Endothelial cell (in vitro differentiated cells): ENCODE results near the gene ORMDL3. TPM values are rescaled to one million over a fixed set of nuclear protein-coding genes. Genes with fewer than 3 reads are reported as not detected.

Source experiments
- DNase-seq: peaks from one replicate; pipeline ENCODE4 v3.0.0; 2021; ENCODE audit warnings: low spot score
- H3K27ac Mint-ChIP-seq: one replicate; pipeline ENCODE4 v1.8.0; 2021; ENCODE audit warnings: mixed read lengths, inconsistent platforms; ENCODE audit not compliant: unreplicated experiment
- H3K27me3 Mint-ChIP-seq: one replicate; pipeline ENCODE4 v1.8.0; 2021; ENCODE audit warnings: mild to moderate bottlenecking, moderate library complexity, mixed read lengths, inconsistent platforms; ENCODE audit not compliant: unreplicated experiment
- H3K36me3 Mint-ChIP-seq: one replicate; pipeline ENCODE4 v1.8.0; 2021; ENCODE audit warnings: mild to moderate bottlenecking, low read depth, mixed read lengths, inconsistent platforms; ENCODE audit not compliant: unreplicated experiment
- H3K4me1 Mint-ChIP-seq: one replicate; pipeline ENCODE4 v1.8.0; 2021; ENCODE audit warnings: mild to moderate bottlenecking, mixed read lengths, inconsistent platforms; ENCODE audit not compliant: unreplicated experiment
- H3K4me3 Mint-ChIP-seq: one replicate; pipeline ENCODE4 v1.8.0; 2021; ENCODE audit warnings: mild to moderate bottlenecking, mixed read lengths, inconsistent platforms; ENCODE audit not compliant: unreplicated experiment
- H3K9me3 Mint-ChIP-seq: one replicate; pipeline ENCODE4 v1.8.0; 2021; ENCODE audit warnings: mixed read lengths, inconsistent platforms; ENCODE audit not compliant: unreplicated experiment
- total RNA-seq: library from RNA; stranded (reverse); fragmentation: NEBNext Ultra II Directional; extraction: Animal tissue kit (Norgen Biotek cat#: 25700); gene quantifications from one replicate; pipeline ENCODE4 v1.2.1, GENCODE V29; 2021; ENCODE audit not compliant: unreplicated experiment
- TF ChIP-seq, protein P1 (sequence below): fragments of 200-600 bp; sonication (generic); IDR thresholded peaks from one replicate; pipeline ENCODE4 v1.5.0; 2021; ENCODE audit warnings: antibody characterized with exemption; ENCODE audit not compliant: unreplicated experiment

Gene ORMDL3
- total RNA-seq, 1 donor from 2014 or later, result 49.3 TPM

DNA sequence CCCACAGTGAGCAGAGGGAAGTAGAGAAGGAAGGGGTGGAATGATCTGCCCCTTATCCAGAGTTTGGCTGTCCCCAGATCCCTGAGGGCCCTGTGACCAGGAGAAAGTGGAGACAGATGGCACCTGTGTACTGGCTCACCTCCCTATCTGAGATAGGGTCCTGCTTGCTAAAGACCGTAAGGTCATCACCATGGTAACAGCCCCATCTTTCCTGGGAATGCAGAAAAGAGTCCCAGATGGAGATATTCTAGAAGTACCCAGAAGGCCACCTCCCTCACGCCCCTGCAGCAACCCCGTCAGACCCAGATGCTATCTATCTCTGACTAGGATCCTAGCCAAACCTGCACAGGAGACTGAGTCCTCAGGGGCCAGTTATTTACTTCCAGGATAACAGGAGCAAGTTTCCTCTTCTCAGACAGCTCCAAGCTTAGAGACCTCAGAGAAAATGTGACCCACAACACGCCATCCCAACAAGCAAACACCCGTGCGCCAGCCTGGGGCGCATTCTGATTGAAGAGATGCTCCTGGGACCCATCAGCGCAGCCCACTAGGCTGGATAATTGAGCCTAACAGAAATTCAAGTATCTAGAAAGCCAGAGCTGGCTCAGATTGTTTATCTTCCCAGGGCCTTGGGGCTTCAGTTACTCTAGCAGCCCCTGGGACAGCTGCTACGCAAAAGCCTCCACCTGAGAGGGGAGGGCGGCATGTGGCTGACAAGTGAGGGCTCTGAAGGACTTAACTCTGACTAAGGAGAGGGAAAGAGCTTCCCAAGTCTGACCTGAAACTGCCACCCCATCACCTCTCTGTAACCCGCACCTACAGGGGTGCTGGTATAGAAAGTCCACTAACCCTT lies 1.9 kb downstream of the ORMDL3 start:
- DNase-seq, result no peak
- H3K4me3 Mint-ChIP-seq, result peak overlapping the region; percentile 94
- H3K27ac Mint-ChIP-seq, result no peak overlapping the region
- H3K4me1 Mint-ChIP-seq, result peaks cover 39% of the 10 kb centered on the region
- TF ChIP-seq, protein P1, sequence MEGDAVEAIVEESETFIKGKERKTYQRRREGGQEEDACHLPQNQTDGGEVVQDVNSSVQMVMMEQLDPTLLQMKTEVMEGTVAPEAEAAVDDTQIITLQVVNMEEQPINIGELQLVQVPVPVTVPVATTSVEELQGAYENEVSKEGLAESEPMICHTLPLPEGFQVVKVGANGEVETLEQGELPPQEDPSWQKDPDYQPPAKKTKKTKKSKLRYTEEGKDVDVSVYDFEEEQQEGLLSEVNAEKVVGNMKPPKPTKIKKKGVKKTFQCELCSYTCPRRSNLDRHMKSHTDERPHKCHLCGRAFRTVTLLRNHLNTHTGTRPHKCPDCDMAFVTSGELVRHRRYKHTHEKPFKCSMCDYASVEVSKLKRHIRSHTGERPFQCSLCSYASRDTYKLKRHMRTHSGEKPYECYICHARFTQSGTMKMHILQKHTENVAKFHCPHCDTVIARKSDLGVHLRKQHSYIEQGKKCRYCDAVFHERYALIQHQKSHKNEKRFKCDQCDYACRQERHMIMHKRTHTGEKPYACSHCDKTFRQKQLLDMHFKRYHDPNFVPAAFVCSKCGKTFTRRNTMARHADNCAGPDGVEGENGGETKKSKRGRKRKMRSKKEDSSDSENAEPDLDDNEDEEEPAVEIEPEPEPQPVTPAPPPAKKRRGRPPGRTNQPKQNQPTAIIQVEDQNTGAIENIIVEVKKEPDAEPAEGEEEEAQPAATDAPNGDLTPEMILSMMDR, result no peak
- H3K27me3 Mint-ChIP-seq, result peaks cover 3% of the 10 kb centered on the region
- no peaks in the 10 kb centered on the region for H3K9me3 Mint-ChIP-seq
- peaks cover 16% of the 10 kb centered on the region for H3K36me3 Mint-ChIP-seq

DNA sequence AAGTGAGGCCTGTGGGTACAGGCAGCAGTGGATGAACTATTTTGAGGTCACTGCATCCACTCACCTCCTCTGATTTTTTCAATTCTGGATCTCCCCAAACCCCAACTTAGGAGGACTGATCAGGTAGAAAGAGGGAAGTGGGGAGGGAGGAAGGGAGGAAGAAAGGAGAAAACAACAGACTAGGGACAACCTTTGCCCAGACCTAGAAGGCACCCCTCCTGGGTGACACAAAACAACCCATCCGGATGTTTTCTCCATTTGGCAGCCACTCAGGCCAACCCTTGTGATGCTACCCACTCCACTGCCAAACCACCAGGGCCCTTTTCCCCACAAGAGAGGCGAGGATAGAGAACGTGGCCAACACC lies 2.7 kb downstream of the ORMDL3 start:
- peaks cover 3% of the 10 kb centered on the region for H3K27me3 Mint-ChIP-seq
- no peak for DNase-seq
- peaks cover 16% of the 10 kb centered on the region for H3K36me3 Mint-ChIP-seq
- peaks cover 39% of the 10 kb centered on the region for H3K4me1 Mint-ChIP-seq
- H3K9me3 Mint-ChIP-seq, result no peaks in the 10 kb centered on the region
- H3K27ac Mint-ChIP-seq, result no peak overlapping the region
- H3K4me3 Mint-ChIP-seq, result no peak overlapping the region
- TF ChIP-seq, protein P1, result no peak

DNA sequence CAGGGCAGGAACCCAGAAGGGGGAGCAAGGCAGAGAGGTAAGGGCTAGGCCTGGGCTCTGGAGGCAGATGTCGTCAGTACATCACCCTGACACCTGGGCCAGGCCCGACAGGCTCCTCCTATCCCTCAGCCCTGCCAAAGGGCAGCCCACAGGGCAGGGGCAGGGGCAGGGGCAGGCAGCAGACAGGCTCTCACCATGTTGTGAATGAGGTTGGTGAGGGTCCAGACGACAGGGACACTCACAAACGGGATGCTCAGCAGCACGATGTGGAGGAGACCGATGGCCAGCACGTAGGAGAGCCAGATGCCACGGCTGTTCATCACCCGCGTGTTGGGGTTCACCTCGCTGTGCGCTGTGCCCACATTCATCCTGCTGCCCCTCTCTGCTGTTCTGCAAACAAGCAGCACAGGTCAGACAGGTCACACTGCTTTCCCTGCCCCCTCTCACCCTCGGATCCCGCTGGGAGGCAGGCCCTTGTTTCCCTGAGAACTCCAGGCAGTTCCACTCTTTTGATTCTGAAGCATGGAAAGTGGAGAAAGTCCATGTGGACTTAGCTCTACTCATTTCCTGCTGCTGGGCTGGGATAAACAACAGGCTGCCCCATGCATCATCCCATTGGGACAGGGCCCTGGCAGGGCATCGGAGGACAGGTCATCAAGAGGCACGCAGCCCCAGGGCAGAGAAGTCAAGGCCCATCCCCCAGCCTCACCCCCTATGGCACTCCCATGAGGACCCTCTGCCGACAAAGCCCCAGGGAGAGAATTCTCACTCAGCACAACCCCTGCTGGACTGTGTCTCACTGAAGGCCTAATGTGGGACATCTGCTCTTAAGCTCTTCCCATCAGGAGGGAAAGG lies 3.3 kb downstream of the ORMDL3 start:
- DNase-seq, result no peak
- TF ChIP-seq, protein P1, result no peak
- H3K9me3 Mint-ChIP-seq, result no peaks in the 10 kb centered on the region
- H3K4me1 Mint-ChIP-seq, result peaks cover 37% of the 10 kb centered on the region
- peaks cover 6% of the 10 kb centered on the region for H3K27me3 Mint-ChIP-seq
- peaks cover 16% of the 10 kb centered on the region for H3K36me3 Mint-ChIP-seq
- no peak overlapping the region for H3K4me3 Mint-ChIP-seq
- no peak overlapping the region for H3K27ac Mint-ChIP-seq

DNA sequence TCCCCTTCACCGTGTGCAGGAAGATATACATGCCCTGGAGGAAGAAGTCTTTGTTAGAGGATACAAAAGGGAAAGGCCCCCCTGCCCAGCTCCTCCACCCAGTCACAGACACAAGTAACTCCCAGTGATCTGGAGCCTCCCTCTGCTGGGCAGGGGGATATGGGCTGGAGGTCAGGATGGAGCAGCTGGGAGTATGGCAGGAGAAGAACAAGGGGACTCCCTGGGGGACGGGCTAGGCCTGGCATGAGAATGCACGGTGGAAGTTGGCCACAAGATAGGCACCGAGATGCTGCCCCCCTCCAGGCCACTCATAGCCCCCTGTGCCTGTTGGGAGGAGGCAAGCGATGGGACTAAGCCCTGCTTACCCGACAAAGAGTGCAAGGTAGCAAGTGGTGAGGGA lies 4.2 kb downstream of the ORMDL3 start:
- Mint-ChIP-seq H3K36me3 (peaks cover 16% of the 10 kb centered on the region), H3K27me3 (peaks cover 6% of the 10 kb centered on the region), H3K27ac (no peak overlapping the region), H3K9me3 (no peaks in the 10 kb centered on the region), H3K4me1 (peaks cover 32% of the 10 kb centered on the region), H3K4me3 (peak overlapping the region; percentile 21)
- TF ChIP-seq, protein P1, result no peak
- no peak for DNase-seq

DNA sequence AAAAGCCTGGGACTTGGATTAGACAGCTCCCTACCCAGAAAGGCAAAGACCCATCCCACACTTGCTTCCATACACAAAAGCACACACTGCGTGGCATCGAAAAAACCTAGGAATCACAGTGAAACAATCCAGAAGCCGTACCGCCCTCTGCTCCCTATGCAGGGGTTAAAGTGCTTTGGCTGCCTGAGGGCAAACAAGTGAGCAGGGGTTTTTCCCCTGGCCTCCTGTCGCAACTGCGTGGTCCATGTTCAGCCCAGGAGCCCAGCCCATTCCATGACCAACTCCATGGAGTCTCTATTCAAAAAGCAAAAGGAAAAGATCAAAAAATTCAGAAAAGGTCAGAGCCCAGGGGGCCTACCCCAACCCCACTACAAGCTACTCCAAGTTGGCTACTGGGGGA lies 5.4 kb downstream of the ORMDL3 start:
- H3K27ac Mint-ChIP-seq, result no peak overlapping the region
- peaks cover 4% of the 10 kb centered on the region for H3K27me3 Mint-ChIP-seq
- peaks cover 26% of the 10 kb centered on the region for H3K4me1 Mint-ChIP-seq
- peaks cover 16% of the 10 kb centered on the region for H3K36me3 Mint-ChIP-seq
- H3K9me3 Mint-ChIP-seq, result no peaks in the 10 kb centered on the region
- no peak overlapping the region for H3K4me3 Mint-ChIP-seq
- TF ChIP-seq, protein P1, result no peak
- no peak for DNase-seq
